Peyer's patch (tissue), 4 donors: ENCODE measurements around the gene PLS1. TPM values are rescaled to one million over a fixed set of nuclear protein-coding genes. Genes with fewer than 3 reads are reported as not detected.
"Not testable (repeated sequence)": the region's sequence is repeated elsewhere in the genome, so short reads cannot be mapped to it uniquely, and the experiment has no call there.

Experiments used
- DNase-seq, 3 donors: peaks; one replicate each; pipeline ENCODE4 v3.0.0-alpha.2; 2017 to 2019
- H3K27ac ChIP-seq, 4 donors: fragments of 200-600 bp; sonication (generic); one replicate each; pipeline ENCODE4 v1.5.1; 2016 to 2019
- H3K27me3 ChIP-seq, 2 donors: fragments of 200-600 bp; sonication (generic); one replicate each; pipeline ENCODE4 v1.5.1; 2019
- H3K36me3 ChIP-seq, 3 donors: fragments of 200-600 bp; sonication (generic); one replicate each; pipeline ENCODE4 v1.5.1; 2016 to 2019
- H3K4me1 ChIP-seq, 4 donors: fragments of 200-600 bp; sonication (generic); one replicate each; pipeline ENCODE4 v1.5.1; 2016 to 2019
- H3K4me3 ChIP-seq, 4 donors: fragments of 200-600 bp; sonication (generic); 1 replicate in 3 of 4; 2 replicates in 1 of 4; pipeline ENCODE4 v1.5.1; 2016 to 2019; ENCODE audit warnings: mild to moderate bottlenecking in 1 of 4
- H3K9me3 ChIP-seq, 4 donors: fragments of 200-600 bp; sonication (generic); one replicate each; pipeline ENCODE4 v1.5.1; 2016 to 2019; ENCODE audit warnings: mild to moderate bottlenecking in 1 of 4
- POLR2A ChIP-seq, 2 donors: fragments of 450-650 bp; IDR thresholded peaks; one replicate each; pipeline ENCODE4 v1.5.1; 2017; ENCODE audit warnings: antibody characterized with exemption in 2 of 2, mild to moderate bottlenecking in 2 of 2, moderate library complexity in 2 of 2
- total RNA-seq, 4 donors: library from RNA; depleted of rRNA; stranded (reverse); fragments of >200 nt; gene quantifications; one replicate each; pipeline ENCODE4 v1.1.0, GENCODE V29; 2016
- TF ChIP-seq, protein P1 (sequence below), 6 experiments: fragments of 450-650 bp in 4 of 6; fragments of 200-600 bp in 2 of 6; sonication (generic) in 1 of 6; IDR thresholded peaks; one replicate each; pipeline ENCODE4 v1.5.1; 2017 to 2019; ENCODE audit warnings: antibody characterized with exemption in 6 of 6, mild to moderate bottlenecking in 3 of 6, moderate library complexity in 1 of 6

The PLS1 gene
- total RNA-seq, 4 donors from 2014 or later, result 48.7 to 661 (median 328) TPM

DNA sequence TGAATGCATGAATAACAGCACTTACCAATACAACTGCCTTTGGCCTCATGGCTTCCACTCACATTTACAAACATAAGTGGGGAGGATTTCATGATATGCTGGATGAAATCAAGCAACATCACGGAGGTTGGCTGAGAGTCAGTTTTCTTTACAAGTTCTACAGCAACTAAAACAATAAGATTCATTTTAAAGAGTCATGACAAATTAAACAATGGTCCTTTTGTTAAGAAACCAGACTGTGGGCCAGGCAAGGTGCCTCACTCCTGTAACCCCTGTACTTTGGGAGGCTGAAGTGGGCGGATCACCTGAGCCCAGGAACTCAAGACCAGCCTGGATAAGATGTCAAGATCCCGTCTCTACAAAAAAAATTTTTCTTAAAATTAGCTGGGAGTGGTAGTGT lies 30.1 kb upstream of the PLS1 start:
- H3K27me3 ChIP-seq, result no peaks in the 10 kb centered on the region
- DNase-seq, result no peak

DNA sequence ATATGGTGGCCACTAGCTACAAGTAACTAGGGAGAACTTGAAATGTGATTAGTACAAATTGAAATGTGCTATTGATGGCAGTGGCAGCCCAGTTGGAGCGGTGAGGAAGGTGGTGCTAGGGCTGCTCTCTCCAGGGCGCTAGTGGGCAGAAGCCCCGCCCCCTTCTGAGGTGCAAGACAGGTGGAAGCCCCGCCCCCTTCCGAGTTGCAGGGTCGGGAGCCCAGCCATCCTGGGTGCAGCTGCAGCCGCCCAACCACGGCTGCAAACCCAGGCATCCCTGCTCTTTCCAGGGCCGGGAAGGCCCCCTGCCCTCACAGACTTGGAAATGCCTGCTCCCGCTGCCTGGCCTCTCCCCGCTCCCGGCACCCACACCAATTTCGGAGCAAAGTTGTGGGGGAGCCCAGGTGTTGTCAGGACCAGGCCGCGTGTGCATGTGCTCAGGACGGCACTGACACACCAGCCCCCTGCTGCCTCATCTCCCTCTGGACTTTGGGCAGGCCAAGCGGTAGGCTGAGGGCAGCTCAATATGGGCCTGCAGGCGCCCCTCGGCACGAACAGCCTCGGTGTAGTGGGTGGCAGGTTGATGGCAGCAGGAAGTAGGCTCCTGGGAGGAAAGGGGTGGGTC lies 27.7 kb upstream of the PLS1 start:
- H3K27ac ChIP-seq, result no peak overlapping the region
- no peak for DNase-seq

More for the DNA sequence above, 30.1 kb upstream of the PLS1 start:
- H3K4me3 ChIP-seq, result no peak overlapping the region
- no peak for TF ChIP-seq POLR2A (IDR thresholded peaks at IDR 0.05)
- TF ChIP-seq, protein P1, sequence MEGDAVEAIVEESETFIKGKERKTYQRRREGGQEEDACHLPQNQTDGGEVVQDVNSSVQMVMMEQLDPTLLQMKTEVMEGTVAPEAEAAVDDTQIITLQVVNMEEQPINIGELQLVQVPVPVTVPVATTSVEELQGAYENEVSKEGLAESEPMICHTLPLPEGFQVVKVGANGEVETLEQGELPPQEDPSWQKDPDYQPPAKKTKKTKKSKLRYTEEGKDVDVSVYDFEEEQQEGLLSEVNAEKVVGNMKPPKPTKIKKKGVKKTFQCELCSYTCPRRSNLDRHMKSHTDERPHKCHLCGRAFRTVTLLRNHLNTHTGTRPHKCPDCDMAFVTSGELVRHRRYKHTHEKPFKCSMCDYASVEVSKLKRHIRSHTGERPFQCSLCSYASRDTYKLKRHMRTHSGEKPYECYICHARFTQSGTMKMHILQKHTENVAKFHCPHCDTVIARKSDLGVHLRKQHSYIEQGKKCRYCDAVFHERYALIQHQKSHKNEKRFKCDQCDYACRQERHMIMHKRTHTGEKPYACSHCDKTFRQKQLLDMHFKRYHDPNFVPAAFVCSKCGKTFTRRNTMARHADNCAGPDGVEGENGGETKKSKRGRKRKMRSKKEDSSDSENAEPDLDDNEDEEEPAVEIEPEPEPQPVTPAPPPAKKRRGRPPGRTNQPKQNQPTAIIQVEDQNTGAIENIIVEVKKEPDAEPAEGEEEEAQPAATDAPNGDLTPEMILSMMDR (IDR thresholded peaks at IDR 0.05), result no peak
- H3K36me3 ChIP-seq, result peaks cover 0 to 9% (median 0%) of the 10 kb centered on the region in 3 donors
- no peaks in the 10 kb centered on the region for H3K4me1 ChIP-seq
- no peaks in the 10 kb centered on the region for H3K9me3 ChIP-seq
- H3K27ac ChIP-seq, result no peak overlapping the region

DNA sequence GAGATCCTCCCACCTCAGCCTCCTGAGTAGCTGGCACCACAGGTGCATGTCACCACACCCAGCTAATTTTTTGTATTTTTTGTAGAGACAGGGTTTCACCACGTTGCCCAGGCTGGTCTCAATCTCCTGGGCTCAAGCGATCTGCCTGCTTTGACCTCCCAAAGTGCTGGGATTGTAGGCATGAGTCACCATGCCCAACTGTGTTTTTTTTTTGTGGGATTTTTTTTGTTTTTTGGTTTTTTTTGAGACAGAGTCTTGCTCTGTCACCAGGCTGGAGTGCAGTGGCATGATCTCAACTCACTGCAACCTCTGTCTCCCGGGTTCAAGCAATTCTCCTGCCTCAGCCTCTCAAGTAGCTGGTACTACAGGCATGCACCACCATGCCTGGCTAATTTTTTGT lies 26.8 kb upstream of the PLS1 start:
- not testable (repeated sequence) for H3K27ac ChIP-seq, H3K36me3 ChIP-seq, H3K9me3 ChIP-seq, H3K27me3 ChIP-seq, H3K4me1 ChIP-seq, H3K4me3 ChIP-seq, DNase-seq

More for the DNA sequence above, 27.7 kb upstream of the PLS1 start:
- TF ChIP-seq, protein P1 (IDR thresholded peaks at IDR 0.05), result no peak
- TF ChIP-seq POLR2A (IDR thresholded peaks at IDR 0.05), result no peak
- Histone ChIP-seq H3K9me3 (no peaks in the 10 kb centered on the region), H3K4me1 (no peaks in the 10 kb centered on the region), H3K36me3 (no peaks in the 10 kb centered on the region), H3K27me3 (no peaks in the 10 kb centered on the region), H3K4me3 (no peak overlapping the region)

DNA sequence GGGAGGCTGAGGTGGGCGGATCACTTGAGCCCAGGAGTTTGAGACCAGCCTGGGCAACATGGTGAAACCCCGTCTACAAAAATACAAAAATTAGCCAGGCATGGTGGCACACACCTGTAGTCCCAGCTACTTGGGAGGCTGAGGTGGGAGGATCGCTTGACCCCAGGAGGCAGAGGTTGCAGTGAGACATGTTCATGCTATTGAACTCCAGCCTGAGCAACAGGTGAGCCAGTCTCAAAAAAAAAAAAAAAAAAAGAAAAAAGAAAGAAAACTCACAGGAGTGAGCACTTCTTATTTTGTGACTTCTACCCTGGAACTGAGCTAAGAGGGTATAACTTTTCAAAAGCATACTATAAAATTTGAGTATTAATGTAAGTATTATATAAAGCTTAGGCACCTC lies 22.0 kb upstream of the PLS1 start:
- not testable (repeated sequence) for H3K4me1 ChIP-seq, H3K4me3 ChIP-seq, H3K27me3 ChIP-seq, H3K9me3 ChIP-seq, H3K27ac ChIP-seq, H3K36me3 ChIP-seq, DNase-seq

DNA sequence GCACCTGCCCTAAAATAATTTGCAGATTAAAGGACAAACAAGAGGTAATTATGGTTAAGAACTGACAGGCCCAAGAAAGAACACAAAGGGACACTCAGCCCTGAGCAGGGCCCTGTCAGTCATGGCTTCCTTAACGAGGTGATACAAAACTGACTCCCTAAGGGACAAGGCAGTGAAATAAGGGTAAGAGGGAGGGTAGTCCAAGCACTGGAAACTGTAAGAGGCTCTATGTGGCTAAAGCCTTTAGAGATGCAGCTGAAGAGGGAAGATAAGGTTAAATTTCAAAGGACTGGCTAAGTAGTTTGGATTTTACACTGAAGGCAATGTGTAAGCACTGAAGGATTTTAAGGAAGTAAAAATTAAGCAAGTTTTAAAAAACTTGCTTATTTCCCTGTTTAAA lies 21.5 kb upstream of the PLS1 start:
- Histone ChIP-seq H3K4me3 (no peak overlapping the region), H3K9me3 (no peaks in the 10 kb centered on the region), H3K36me3 (no peaks in the 10 kb centered on the region), H3K4me1 (peaks cover 0 to 12% (median 6%) of the 10 kb centered on the region in 4 donors), H3K27me3 (no peaks in the 10 kb centered on the region), H3K27ac (no peak overlapping the region)
- DNase-seq, result no peak
- TF ChIP-seq POLR2A (IDR thresholded peaks at IDR 0.05), result no peak
- TF ChIP-seq, protein P1 (IDR thresholded peaks at IDR 0.05), result no peak

DNA sequence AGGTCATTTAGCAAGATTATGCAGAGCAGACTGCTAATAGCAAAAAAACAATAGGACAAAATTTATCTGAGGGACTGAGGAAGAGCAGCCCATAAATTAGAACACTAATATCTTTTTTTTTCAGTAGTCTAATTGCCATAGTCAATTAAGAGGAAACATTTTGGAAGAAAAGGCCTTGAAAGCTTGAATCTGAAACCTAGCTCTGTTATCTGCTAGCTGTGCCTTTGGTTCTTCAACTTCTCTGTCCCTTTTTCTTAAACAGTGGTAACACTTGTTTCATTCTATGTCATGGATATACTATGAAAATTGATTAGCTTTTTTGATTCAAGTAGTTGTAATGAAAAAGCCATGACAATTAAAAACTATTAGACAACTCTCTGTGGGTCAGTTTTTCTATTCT lies 19.4 kb upstream of the PLS1 start:
- H3K27me3 ChIP-seq, result no peaks in the 10 kb centered on the region
- TF ChIP-seq, protein P1 (IDR thresholded peaks at IDR 0.05), result no peak
- no peak for TF ChIP-seq POLR2A (IDR thresholded peaks at IDR 0.05)
- H3K4me3 ChIP-seq, result no peak overlapping the region
- H3K4me1 ChIP-seq, result peaks cover 0 to 14% (median 7%) of the 10 kb centered on the region in 4 donors
- H3K9me3 ChIP-seq, result no peaks in the 10 kb centered on the region
- no peaks in the 10 kb centered on the region for H3K36me3 ChIP-seq
- no peak overlapping the region for H3K27ac ChIP-seq
- no peak for DNase-seq
